ENCODE data around the gene ANK3.

ANK3 gene

GRCh38 chr10:60430836-60431597 lies 41.3 kb upstream of the ANK3 start:
- H3K27ac ChIP-seq (ENCODE audit: low read length): no peak overlapping the region
- H3K9ac ChIP-seq (ENCODE audit: low read length): no peak overlapping the region
- no peaks in the 10 kb centered on the region for H3K79me2 ChIP-seq (ENCODE audit: low read length)
- no peaks in the 10 kb centered on the region for H3K27me3 ChIP-seq (replicated peaks; ENCODE audit: insufficient read depth, low read length)
- H4K20me1 ChIP-seq (ENCODE audit: insufficient read depth, low read length): no peaks in the 10 kb centered on the region
- H3K4me2 ChIP-seq (ENCODE audit: low read depth, low read length): no peak overlapping the region
- DNase-seq: no peak
- H3K9me2 ChIP-seq (replicated peaks; ENCODE audit: insufficient read depth, low read length): no peaks in the 10 kb centered on the region
- no peaks in the 10 kb centered on the region for H3K36me3 ChIP-seq (replicated peaks; ENCODE audit: insufficient read depth, low read length)
- no peaks in the 10 kb centered on the region for H3K9me3 ChIP-seq (replicated peaks; ENCODE audit: insufficient read depth, low read length)
- H3K4me3 ChIP-seq (ENCODE audit: low read length): no peak overlapping the region
- no peaks in the 10 kb centered on the region for H3F3A ChIP-seq (ENCODE audit: insufficient read depth, low read length)
- TF ChIP-seq EZH2 (optimal IDR thresholded peaks at IDR 0.05; ENCODE audit: low read depth, low read length): no peak
- TF ChIP-seq, protein P1, sequence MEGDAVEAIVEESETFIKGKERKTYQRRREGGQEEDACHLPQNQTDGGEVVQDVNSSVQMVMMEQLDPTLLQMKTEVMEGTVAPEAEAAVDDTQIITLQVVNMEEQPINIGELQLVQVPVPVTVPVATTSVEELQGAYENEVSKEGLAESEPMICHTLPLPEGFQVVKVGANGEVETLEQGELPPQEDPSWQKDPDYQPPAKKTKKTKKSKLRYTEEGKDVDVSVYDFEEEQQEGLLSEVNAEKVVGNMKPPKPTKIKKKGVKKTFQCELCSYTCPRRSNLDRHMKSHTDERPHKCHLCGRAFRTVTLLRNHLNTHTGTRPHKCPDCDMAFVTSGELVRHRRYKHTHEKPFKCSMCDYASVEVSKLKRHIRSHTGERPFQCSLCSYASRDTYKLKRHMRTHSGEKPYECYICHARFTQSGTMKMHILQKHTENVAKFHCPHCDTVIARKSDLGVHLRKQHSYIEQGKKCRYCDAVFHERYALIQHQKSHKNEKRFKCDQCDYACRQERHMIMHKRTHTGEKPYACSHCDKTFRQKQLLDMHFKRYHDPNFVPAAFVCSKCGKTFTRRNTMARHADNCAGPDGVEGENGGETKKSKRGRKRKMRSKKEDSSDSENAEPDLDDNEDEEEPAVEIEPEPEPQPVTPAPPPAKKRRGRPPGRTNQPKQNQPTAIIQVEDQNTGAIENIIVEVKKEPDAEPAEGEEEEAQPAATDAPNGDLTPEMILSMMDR (IDR thresholded peaks at IDR 0.05; ENCODE audit: low read length): no peak
- TF ChIP-seq EZH2phosphoT487 (IDR thresholded peaks at IDR 0.05; ENCODE audit: low read length): no peak
- no peaks in the 10 kb centered on the region for H3K4me1 ChIP-seq (ENCODE audit: low read length)
- H2AFZ ChIP-seq (ENCODE audit: low read length): no peak overlapping the region

- H3K36me3 ChIP-seq (replicated peaks; ENCODE audit: insufficient read depth, low read length): no peaks in the 10 kb centered on the region
- no peak for DNase-seq
- H3K9ac ChIP-seq (ENCODE audit: low read length): no peak overlapping the region
- no peaks in the 10 kb centered on the region for H3F3A ChIP-seq (ENCODE audit: insufficient read depth, low read length)
- TF ChIP-seq, protein P1 (IDR thresholded peaks at IDR 0.05; ENCODE audit: low read length): no peak
- TF ChIP-seq EZH2 (optimal IDR thresholded peaks at IDR 0.05; ENCODE audit: low read depth, low read length) (no peak), EZH2phosphoT487 (IDR thresholded peaks at IDR 0.05; ENCODE audit: low read length) (no peak)
- H3K4me2 ChIP-seq (ENCODE audit: low read depth, low read length): no peak overlapping the region
- H2AFZ ChIP-seq (ENCODE audit: low read length): no peak overlapping the region
- no peaks in the 10 kb centered on the region for H3K9me3 ChIP-seq (replicated peaks; ENCODE audit: insufficient read depth, low read length)
- H3K4me1 ChIP-seq (ENCODE audit: low read length): no peaks in the 10 kb centered on the region
- no peaks in the 10 kb centered on the region for H3K9me2 ChIP-seq (replicated peaks; ENCODE audit: insufficient read depth, low read length)
- H3K79me2 ChIP-seq (ENCODE audit: low read length): no peaks in the 10 kb centered on the region
- H3K27ac ChIP-seq (ENCODE audit: low read length): no peak overlapping the region
- H3K4me3 ChIP-seq (ENCODE audit: low read length): no peak overlapping the region
- no peaks in the 10 kb centered on the region for H4K20me1 ChIP-seq (ENCODE audit: insufficient read depth, low read length)
- no peaks in the 10 kb centered on the region for H3K27me3 ChIP-seq (replicated peaks; ENCODE audit: insufficient read depth, low read length)
Measured at GRCh38 chr10:60430017-60430416, 40.3 kb upstream of the ANK3 start.

GRCh38 chr10:60429084-60429849 lies 39.6 kb upstream of the ANK3 start:
- no peaks in the 10 kb centered on the region for H3K27me3 ChIP-seq (replicated peaks; ENCODE audit: insufficient read depth, low read length)
- H2AFZ ChIP-seq (ENCODE audit: low read length): no peak overlapping the region
- no peak overlapping the region for H3K27ac ChIP-seq (ENCODE audit: low read length)
- no peaks in the 10 kb centered on the region for H3F3A ChIP-seq (ENCODE audit: insufficient read depth, low read length)
- no peak for DNase-seq
- H3K36me3 ChIP-seq (replicated peaks; ENCODE audit: insufficient read depth, low read length): no peaks in the 10 kb centered on the region
- no peaks in the 10 kb centered on the region for H3K9me2 ChIP-seq (replicated peaks; ENCODE audit: insufficient read depth, low read length)
- no peaks in the 10 kb centered on the region for H4K20me1 ChIP-seq (ENCODE audit: insufficient read depth, low read length)
- no peak for TF ChIP-seq EZH2 (optimal IDR thresholded peaks at IDR 0.05; ENCODE audit: low read depth, low read length)
- TF ChIP-seq, protein P1 (IDR thresholded peaks at IDR 0.05; ENCODE audit: low read length): no peak
- TF ChIP-seq EZH2phosphoT487 (IDR thresholded peaks at IDR 0.05; ENCODE audit: low read length): no peak
- H3K79me2 ChIP-seq (ENCODE audit: low read length): no peaks in the 10 kb centered on the region
- no peak overlapping the region for H3K4me3 ChIP-seq (ENCODE audit: low read length)
- no peaks in the 10 kb centered on the region for H3K4me1 ChIP-seq (ENCODE audit: low read length)
- H3K9me3 ChIP-seq (replicated peaks; ENCODE audit: insufficient read depth, low read length): no peaks in the 10 kb centered on the region
- H3K4me2 ChIP-seq (ENCODE audit: low read depth, low read length): no peak overlapping the region
- H3K9ac ChIP-seq (ENCODE audit: low read length): no peak overlapping the region

All from MM.1S (cell line).